Activated CD8-positive, alpha-beta memory T cell treated with anti-CD3 and anti-CD28 coated beads, Interleukin-2, amount 50 U/mL, for 4 hours (primary cell): ENCODE results near the gene ACTR3C.
A peak's percentile ranks its signal among the peaks of the same experiment; 100 is the strongest.
"Not testable (repeated sequence)": the region's sequence is repeated elsewhere in the genome, so short reads cannot be mapped to it uniquely, and the experiment has no call there.

Source experiments
- DNase-seq: peaks from one replicate; pipeline ENCODE4 v3.0.0-alpha.2; 2020

The ACTR3C gene

GRCh38 chr7:150335108-150335773 lies 11.9 kb upstream of the ACTR3C start:
- DNase-seq, result no peak

- no peak for DNase-seq
These were observed 10.8 kb upstream of the ACTR3C start for GRCh38 chr7:150334108-150334507.

GRCh38 chr7:150333659-150334058 lies 10.3 kb upstream of the ACTR3C start:
- no peak for DNase-seq

- DNase-seq, result no peak
These were observed 9.7 kb upstream of the ACTR3C start for GRCh38 chr7:150332852-150333635.

GRCh38 chr7:150330211-150330885 lies 7.0 kb upstream of the ACTR3C start:
- no peak for DNase-seq

- no peak for DNase-seq
These were observed 6.2 kb upstream of the ACTR3C start for GRCh38 chr7:150329331-150330120.

- no peak for DNase-seq
These were observed 4.0 kb upstream of the ACTR3C start for GRCh38 chr7:150327308-150327707.

GRCh38 chr7:150326657-150327268 lies 3.4 kb upstream of the ACTR3C start:
- DNase-seq, result no peak

GRCh38 chr7:150325901-150326300 lies 2.6 kb upstream of the ACTR3C start:
- DNase-seq, result no peak

- DNase-seq, result no peak
These were observed 1.8 kb upstream of the ACTR3C start for GRCh38 chr7:150325110-150325611.

- no peak for DNase-seq
These were observed 1.1 kb upstream of the ACTR3C start for GRCh38 chr7:150324373-150324961.

- no peak for DNase-seq
These were observed 482 bp upstream of the ACTR3C start for GRCh38 chr7:150323682-150324372.

GRCh38 chr7:150322114-150322832 lies 1.1 kb downstream of the ACTR3C start:
- peak; percentile 53 for DNase-seq

- DNase-seq, result no peak
These were observed 1.6 kb downstream of the ACTR3C start for GRCh38 chr7:150321788-150322113.

- DNase-seq, result no peak
These were observed 5.4 kb downstream of the ACTR3C start for GRCh38 chr7:150317748-150318444.

- not testable (repeated sequence) for DNase-seq
These were observed 6.4 kb downstream of the ACTR3C start for GRCh38 chr7:150316987-150317386.

- no peak for DNase-seq
These were observed 8.6 kb downstream of the ACTR3C start for GRCh38 chr7:150314639-150315239.

GRCh38 chr7:150313870-150314269 lies 9.5 kb downstream of the ACTR3C start:
- DNase-seq, result no peak

GRCh38 chr7:150313367-150313809 lies 10.0 kb downstream of the ACTR3C start:
- no peak for DNase-seq
